ENCODE results near the gene SAMHD1.

The SAMHD1 gene

GRCh38 chr20:36861875-36862801 lies 89.4 kb downstream of the SAMHD1 start:
- peak overlapping the region; percentile 87 to 97 (median 94) for H3K27ac Mint-ChIP-seq
- H3K9me3 Mint-ChIP-seq, result no peaks in the 10 kb centered on the region
- peaks cover 42% of the 10 kb centered on the region for H3K4me1 Mint-ChIP-seq
- TF ChIP-seq CTCF (IDR thresholded peaks at IDR 0.05; ENCODE audit: unreplicated experiment in 3 of 3), result no peak
- no peaks in the 10 kb centered on the region for H3K27me3 Mint-ChIP-seq (ENCODE audit: low read depth)
- peak overlapping the region; percentile 87 to 97 (median 94) for H3K4me3 Mint-ChIP-seq
- no peaks in the 10 kb centered on the region for H3K36me3 Mint-ChIP-seq (ENCODE audit: low read depth)

- Mint-ChIP-seq H3K27me3 (ENCODE audit: low read depth) (no peaks in the 10 kb centered on the region), H3K4me3 (peak overlapping the region; percentile 87 to 97 (median 94)), H3K27ac (peak overlapping the region; percentile 62 to 94 (median 87)), H3K4me1 (peaks cover 47% of the 10 kb centered on the region), H3K36me3 (ENCODE audit: low read depth) (no peaks in the 10 kb centered on the region), H3K9me3 (no peaks in the 10 kb centered on the region)
- TF ChIP-seq CTCF (IDR thresholded peaks at IDR 0.05; ENCODE audit: unreplicated experiment in 3 of 3), result no peak
Measured at GRCh38 chr20:36861625-36861874, 90.0 kb downstream of the SAMHD1 start.

GRCh38 chr20:36860811-36861624 lies 90.5 kb downstream of the SAMHD1 start:
- no peak for TF ChIP-seq CTCF (IDR thresholded peaks at IDR 0.05; ENCODE audit: unreplicated experiment in 3 of 3)

GRCh38 chr20:36860339-36860738 lies 91.2 kb downstream of the SAMHD1 start:
- TF ChIP-seq CTCF (IDR thresholded peaks at IDR 0.05; ENCODE audit: unreplicated experiment in 3 of 3), result no peak
- Mint-ChIP-seq H3K9me3 (no peaks in the 10 kb centered on the region), H3K27me3 (ENCODE audit: low read depth) (no peaks in the 10 kb centered on the region), H3K4me3 (peak overlapping the region; percentile 87 to 97 (median 94)), H3K4me1 (peaks cover 47% of the 10 kb centered on the region), H3K27ac (peak overlapping the region in 2 of 3 experiments; percentile 38 to 75), H3K36me3 (ENCODE audit: low read depth) (no peaks in the 10 kb centered on the region)

More at GRCh38 chr20:36860811-36861624, 90.5 kb downstream of the SAMHD1 start:
- Mint-ChIP-seq H3K9me3 (no peaks in the 10 kb centered on the region), H3K4me1 (peaks cover 47% of the 10 kb centered on the region), H3K36me3 (ENCODE audit: low read depth) (no peaks in the 10 kb centered on the region), H3K4me3 (peak overlapping the region; percentile 87 to 97 (median 94)), H3K27ac (peak overlapping the region; percentile 51 to 94 (median 62)), H3K27me3 (ENCODE audit: low read depth) (no peaks in the 10 kb centered on the region)

- Mint-ChIP-seq H3K36me3 (ENCODE audit: low read depth) (no peaks in the 10 kb centered on the region), H3K4me3 (peak overlapping the region in 2 of 3 experiments; percentile 94 to 97)
Measured at GRCh38 chr20:36859700-36860330, 91.7 kb downstream of the SAMHD1 start.

More at GRCh38 chr20:36859700-36860330, 91.7 kb downstream of the SAMHD1 start:
- TF ChIP-seq CTCF (IDR thresholded peaks at IDR 0.05; ENCODE audit: unreplicated experiment in 3 of 3), result no peak
- H3K27me3 Mint-ChIP-seq (ENCODE audit: low read depth), result no peaks in the 10 kb centered on the region
- H3K4me1 Mint-ChIP-seq, result peaks cover 47% of the 10 kb centered on the region
- no peaks in the 10 kb centered on the region for H3K9me3 Mint-ChIP-seq
- peak overlapping the region in 2 of 3 experiments; percentile 38 to 75 for H3K27ac Mint-ChIP-seq

Data from nephron (organoid).